IMR-90 (cell line): ENCODE data around the gene RNF213. TPM values are rescaled to one million over a fixed set of nuclear protein-coding genes. Genes with fewer than 3 reads are reported as not detected.

ENCODE experiments used
- ATAC-seq: fragments of 200-7000 bp; cut with Tn5 transposase; 2 replicates; pipeline ENCODE4 v1.9.1; 2020; ENCODE audit warnings: low read depth, mild to moderate bottlenecking, moderate library complexity
- BruUV-seq: library from RNA; stranded (reverse); fragments of 400-500 nt; replicated peaks from 2 replicates; lab custom pipeline; 2021; lab: Mats Ljungman, UMichigan
- CTCF ChIA-PET: fragments of 300-600 bp; formaldehyde crosslinking; extraction: SDS; loops from one replicate; lab custom pipeline; 2021; ENCODE audit warnings: antibody characterized with exemption; lab: Yijun Ruan, JAX
- POLR2A ChIA-PET: fragments of 300-600 bp; sonication (Branson Sonifier 250); formaldehyde crosslinking; loops from one replicate; lab custom pipeline; 2022; ENCODE audit warnings: antibody characterized with exemption; ENCODE audit not compliant: unreplicated experiment; lab: Charles Lee
- DNase-seq: peaks from one replicate; pipeline ENCODE4 v3.0.0; 2013
- H2AFZ ChIP-seq: replicated peaks from 2 replicates; pipeline ENCODE3; 2013; ENCODE audit warnings: low read length, mild to moderate bottlenecking; ENCODE audit not compliant: poor library complexity
- H2AK5ac ChIP-seq: 2 replicates; pipeline ENCODE4 v1.6.1; 2013; ENCODE audit warnings: low read depth, low read length, inconsistent platforms
- H2AK9ac ChIP-seq: replicated peaks from 2 replicates; pipeline ENCODE3; 2013; ENCODE audit warnings: mild to moderate bottlenecking, low read depth, low read length, moderate library complexity; ENCODE audit not compliant: poor library complexity
- H2BK120ac ChIP-seq: 2 replicates; pipeline ENCODE4 v1.6.1; 2013; ENCODE audit warnings: low read depth, low read length, inconsistent platforms
- H2BK15ac ChIP-seq: 3 replicates; pipeline ENCODE4 v1.6.1; 2013; ENCODE audit warnings: low read depth, low read length, inconsistent platforms
- H2BK20ac ChIP-seq: 2 replicates; pipeline ENCODE4 v1.6.1; 2013; ENCODE audit warnings: low read depth, mild to moderate bottlenecking, inconsistent platforms, low read length, moderate library complexity
- H2BK5ac ChIP-seq: 2 replicates; pipeline ENCODE4 v1.6.1; 2013; ENCODE audit warnings: mild to moderate bottlenecking, low read depth, low read length, inconsistent platforms; ENCODE audit not compliant: poor library complexity, severe bottlenecking
- H3K14ac ChIP-seq: replicated peaks from 2 replicates; pipeline ENCODE4 v1.6.1; 2013; ENCODE audit warnings: low read depth, low read length, inconsistent platforms
- H3K18ac ChIP-seq: 2 replicates; pipeline ENCODE4 v1.6.1; 2013; ENCODE audit warnings: low read depth, low read length, control low read depth
- H3K23ac ChIP-seq: 2 replicates; pipeline ENCODE4 v1.6.1; 2013; ENCODE audit warnings: low read depth, low read length, inconsistent platforms
- H3K27ac ChIP-seq: 2 replicates; pipeline ENCODE4 v1.5.1; 2013; ENCODE audit warnings: mild to moderate bottlenecking, control low read depth, low read length; ENCODE audit not compliant: insufficient read depth
- H3K27me3 ChIP-seq: 2 replicates; pipeline ENCODE4 v1.6.1; 2013; ENCODE audit warnings: low read length; ENCODE audit not compliant: control insufficient read depth, insufficient read depth
- H3K36me3 ChIP-seq: 2 replicates; pipeline ENCODE4 v1.6.1; 2013; ENCODE audit warnings: low read length, mixed read lengths; ENCODE audit not compliant: control insufficient read depth, insufficient read depth
- H3K4ac ChIP-seq: 2 replicates; pipeline ENCODE4 v1.6.1; 2013; ENCODE audit warnings: low read depth, low read length, inconsistent platforms
- H3K4me1 ChIP-seq: 2 replicates; pipeline ENCODE4 v1.6.1; 2013; ENCODE audit warnings: low read length, mixed read lengths; ENCODE audit not compliant: control insufficient read depth, insufficient read depth
- H3K4me2 ChIP-seq: 2 replicates; pipeline ENCODE4 v1.6.1; 2013; ENCODE audit warnings: low read depth, mild to moderate bottlenecking, control low read depth, low read length, moderate library complexity
- H3K4me3 ChIP-seq: 2 replicates; pipeline ENCODE4 v1.5.1; 2013; ENCODE audit warnings: low read depth, mild to moderate bottlenecking, control low read depth, low read length, moderate library complexity; ENCODE audit not compliant: insufficient read depth
- H3K56ac ChIP-seq: 2 replicates; pipeline ENCODE4 v1.6.1; 2013; ENCODE audit warnings: low read length, inconsistent platforms; ENCODE audit not compliant: insufficient read depth; ENCODE audit errors: extremely low read depth
- H3K79me1 ChIP-seq, 2 experiments: 2 replicates each; pipeline ENCODE4 v1.6.1; 2013; ENCODE audit warnings: low read length in 2 of 2, inconsistent platforms in 1 of 2, low read depth in 1 of 2
- H3K9ac ChIP-seq: 2 replicates; pipeline ENCODE4 v1.6.1; 2013; ENCODE audit warnings: low read depth, low read length, control low read depth
- H3K9me1 ChIP-seq: 2 replicates; pipeline ENCODE4 v1.6.1; 2013; ENCODE audit warnings: low read length, inconsistent platforms; ENCODE audit not compliant: insufficient read depth
- H3K9me3 ChIP-seq: 2 replicates; pipeline ENCODE4 v1.6.1; 2013; ENCODE audit warnings: low read length; ENCODE audit not compliant: control insufficient read depth, insufficient read depth
- H4K20me1 ChIP-seq: 2 replicates; pipeline ENCODE4 v1.6.1; 2013; ENCODE audit warnings: low read length, inconsistent platforms; ENCODE audit not compliant: insufficient read depth
- H4K5ac ChIP-seq: 2 replicates; pipeline ENCODE4 v1.6.1; 2013; ENCODE audit warnings: mild to moderate bottlenecking, low read depth, low read length, control low read depth
- H4K8ac ChIP-seq, 2 experiments: 2 replicates each; pipeline ENCODE4 v1.6.1; 2013; ENCODE audit warnings: low read depth in 2 of 2, low read length in 2 of 2, control low read depth in 1 of 2, inconsistent platforms in 1 of 2
- H4K91ac ChIP-seq: 2 replicates; pipeline ENCODE4 v1.6.1; 2013; ENCODE audit warnings: low read depth, low read length, inconsistent platforms; ENCODE audit not compliant: insufficient read depth
- CHD1 ChIP-seq: IDR thresholded peaks from 2 replicates; pipeline ENCODE4 v1.6.1; 2012; ENCODE audit warnings: low read depth, low read length, improper control_type of control experiment
- FOS ChIP-seq: fragments of 150-350 bp; IDR thresholded peaks from 2 replicates; pipeline ENCODE4 v1.6.1; 2016; ENCODE audit warnings: low read depth, low read length
- NFE2L2 ChIP-seq: fragments of 150-350 bp; IDR thresholded peaks from 2 replicates; pipeline ENCODE4 v1.6.1; 2016; ENCODE audit warnings: low read depth, mild to moderate bottlenecking, low read length
- USF2 ChIP-seq: fragments of 150-350 bp; IDR thresholded peaks from 2 replicates; pipeline ENCODE4 v1.6.1; 2017; ENCODE audit warnings: mild to moderate bottlenecking, antibody characterized with exemption, low read length, low read depth
- WGBS, 2 experiments: methylation state at CpG; one replicate each; pipeline versions ENCODE4 v1.1.5 to v1.1.7; 2013; ENCODE audit warnings: missing lambda C conversion rate in 2 of 2; ENCODE audit not compliant: insufficient read length in 1 of 2; ENCODE audit errors: extremely low coverage in 2 of 2; 5-methylcytosine and 5-hydroxymethylcytosine counted together
- dilution Hi-C: fragments of 300-500 bp; cut with HindIII; formaldehyde crosslinking; loops from one replicate; pipeline ENCODE4 v1.14.3; 2018; ENCODE audit warnings: low sequenced_read_pairs; ENCODE audit not compliant: unreplicated experiment
- in situ Hi-C: fragments of 300-500 bp; cut with MboI; formaldehyde crosslinking; loops from 3 replicates; pipeline ENCODE4 v1.14.3; 2019; ENCODE audit warnings: low sequenced_read_pairs, inconsistent platforms, mixed read lengths
- intact Hi-C: fragments of 100-400 bp; cut with micrococcal nuclease; formaldehyde crosslinking; loops from 2 replicates; pipeline ENCODE4 v1.10.0; 2022
- polyA plus RNA-seq, 3 experiments: library from polyadenylated mRNA; depleted of rRNA; stranded (reverse); fragments of >200 nt; gene quantifications; 2 replicates each; pipeline ENCODE4 v1.2.3, GENCODE V29; 2012; ENCODE audit warnings: low replicate concordance in 1 of 3
- total RNA-seq: library from RNA; depleted of rRNA; stranded (reverse); fragments of >200 nt; gene quantifications from 2 replicates; pipeline ENCODE4 v1.2.3, GENCODE V29; 2012
- TF ChIP-seq, protein P1 (sequence below): conservative IDR thresholded peaks from 2 replicates; pipeline ENCODE4 v1.5.1; 2012; ENCODE audit warnings: mild to moderate bottlenecking, low read depth, low read length, improper control_type of control experiment

Gene RNF213
- total and polyA plus RNA-seq, 2 of the 4 experiments (the other 2 are of a cell fraction) = 23.4 to 36.0 TPM

- Histone ChIP-seq H3K27me3 (no peaks in the 10 kb centered on the region), H2BK5ac (no peak overlapping the region), H3K4me2 (no peak overlapping the region), H2AK5ac (no peak overlapping the region), H3K36me3 (peaks cover 55% of the 10 kb centered on the region), H4K20me1 (peaks cover 10% of the 10 kb centered on the region; the same call in 1 of the 2 replicates), H2AFZ (no peak overlapping the region), H3K9me3 (no peaks in the 10 kb centered on the region), H2BK120ac (no peak overlapping the region), H3K9me1 (0 out of 2 replicates have a peak, but pooled peaks cover 3% of the 10 kb centered on the region), H3K4me3 (no peak overlapping the region), H3K27ac (no peak overlapping the region), H3K4ac (no peak overlapping the region), H2BK20ac (no peak overlapping the region), H2AK9ac (no peak overlapping the region), H4K5ac (no peak overlapping the region), H3K9ac (no peak overlapping the region), H3K23ac (no peak overlapping the region), H3K14ac (no peak overlapping the region), H3K56ac (no peak overlapping the region), H2BK15ac (no peak overlapping the region), H3K18ac (no peak overlapping the region), H3K4me1 (no peaks in the 10 kb centered on the region), H4K91ac (no peak overlapping the region), H3K79me1 (peaks cover 0 to 20% of the 10 kb centered on the region in 2 experiments; a peak in 1 of 4 replicates), H4K8ac (no peak overlapping the region)
- WGBS, 2 experiments = 76% methylated on average over 19 of the region's 22 CpGs; no CpG with 5 or more reads in 1 of the 2 experiments
- no TSS peak for BruUV-seq
- peak; percentile 31 for ATAC-seq
- CTCF ChIA-PET = interaction anchor here (0.9 kb wide), 1 partner anchor 24 kb away, joined by 3 read pairs; no protein-coding TSS in a partner anchor
- dilution Hi-C loops (no loop called here), intact Hi-C loops (no loop called here), in situ Hi-C loops (no loop called here)
- TF ChIP-seq NFE2L2 (no peak), CHD1 (no peak), USF2 (no peak), FOS (no peak)
- TF ChIP-seq, protein P1, sequence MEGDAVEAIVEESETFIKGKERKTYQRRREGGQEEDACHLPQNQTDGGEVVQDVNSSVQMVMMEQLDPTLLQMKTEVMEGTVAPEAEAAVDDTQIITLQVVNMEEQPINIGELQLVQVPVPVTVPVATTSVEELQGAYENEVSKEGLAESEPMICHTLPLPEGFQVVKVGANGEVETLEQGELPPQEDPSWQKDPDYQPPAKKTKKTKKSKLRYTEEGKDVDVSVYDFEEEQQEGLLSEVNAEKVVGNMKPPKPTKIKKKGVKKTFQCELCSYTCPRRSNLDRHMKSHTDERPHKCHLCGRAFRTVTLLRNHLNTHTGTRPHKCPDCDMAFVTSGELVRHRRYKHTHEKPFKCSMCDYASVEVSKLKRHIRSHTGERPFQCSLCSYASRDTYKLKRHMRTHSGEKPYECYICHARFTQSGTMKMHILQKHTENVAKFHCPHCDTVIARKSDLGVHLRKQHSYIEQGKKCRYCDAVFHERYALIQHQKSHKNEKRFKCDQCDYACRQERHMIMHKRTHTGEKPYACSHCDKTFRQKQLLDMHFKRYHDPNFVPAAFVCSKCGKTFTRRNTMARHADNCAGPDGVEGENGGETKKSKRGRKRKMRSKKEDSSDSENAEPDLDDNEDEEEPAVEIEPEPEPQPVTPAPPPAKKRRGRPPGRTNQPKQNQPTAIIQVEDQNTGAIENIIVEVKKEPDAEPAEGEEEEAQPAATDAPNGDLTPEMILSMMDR = no peak
- no peak for DNase-seq
- POLR2A ChIA-PET = no interaction called here
Observed at GRCh38 chr17:80319262-80319998, 58.8 kb downstream of the RNF213 start.
